Measurements from ENCODE around the gene PPP2R2B.

The PPP2R2B gene

DNA sequence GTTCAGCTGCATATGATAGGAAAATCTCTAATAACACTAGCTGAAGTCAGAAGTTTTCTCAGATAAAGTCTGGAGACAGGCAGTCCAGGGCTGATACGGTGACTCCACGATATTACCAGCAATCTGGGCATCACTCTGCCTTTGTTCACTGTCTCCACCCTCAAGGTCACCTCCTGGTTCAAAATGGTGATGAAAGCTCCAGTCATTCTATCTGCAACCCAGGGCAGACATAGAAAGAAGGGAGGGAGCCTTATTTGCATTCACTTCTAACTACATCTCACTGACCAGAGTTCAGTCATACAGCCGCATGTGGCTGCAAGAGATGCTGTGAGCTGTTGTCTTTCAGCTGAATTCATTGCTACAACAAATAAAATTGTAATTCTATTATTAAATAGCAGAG, 340.1 kb downstream of the PPP2R2B start:
- TF ChIP-seq, protein P1, sequence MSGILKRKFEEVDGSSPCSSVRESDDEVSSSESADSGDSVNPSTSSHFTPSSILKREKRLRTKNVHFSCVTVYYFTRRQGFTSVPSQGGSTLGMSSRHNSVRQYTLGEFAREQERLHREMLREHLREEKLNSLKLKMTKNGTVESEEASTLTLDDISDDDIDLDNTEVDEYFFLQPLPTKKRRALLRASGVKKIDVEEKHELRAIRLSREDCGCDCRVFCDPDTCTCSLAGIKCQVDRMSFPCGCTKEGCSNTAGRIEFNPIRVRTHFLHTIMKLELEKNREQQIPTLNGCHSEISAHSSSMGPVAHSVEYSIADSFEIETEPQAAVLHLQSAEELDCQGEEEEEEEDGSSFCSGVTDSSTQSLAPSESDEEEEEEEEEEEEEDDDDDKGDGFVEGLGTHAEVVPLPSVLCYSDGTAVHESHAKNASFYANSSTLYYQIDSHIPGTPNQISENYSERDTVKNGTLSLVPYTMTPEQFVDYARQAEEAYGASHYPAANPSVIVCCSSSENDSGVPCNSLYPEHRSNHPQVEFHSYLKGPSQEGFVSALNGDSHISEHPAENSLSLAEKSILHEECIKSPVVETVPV (CRISPR knock-in tag; IDR thresholded peaks at IDR 0.05): no peak
- TF ChIP-seq RARB (CRISPR knock-in tag; IDR thresholded peaks at IDR 0.05): no peak
- TF ChIP-seq ZNF70 (CRISPR knock-in tag; IDR thresholded peaks at IDR 0.05): no peak
- no peak for TF ChIP-seq CSDC2 (CRISPR knock-in tag; IDR thresholded peaks at IDR 0.05)
- TF ChIP-seq GLIS3 (CRISPR knock-in tag; IDR thresholded peaks at IDR 0.05): no peak
- no peak for TF ChIP-seq ISL1 (CRISPR knock-in tag; IDR thresholded peaks at IDR 0.05)
- ATAC-seq: no peak

- no peak for TF ChIP-seq ZFP3 (CRISPR knock-in tag; IDR thresholded peaks at IDR 0.05)
- no peak for TF ChIP-seq ESRRG (CRISPR knock-in tag; IDR thresholded peaks at IDR 0.05)
- no peak for TF ChIP-seq ZC3H10 (CRISPR knock-in tag; IDR thresholded peaks at IDR 0.05)
- no peak for TF ChIP-seq SNAI2 (CRISPR knock-in tag; IDR thresholded peaks at IDR 0.05)
- no peak for TF ChIP-seq ISL1 (CRISPR knock-in tag; IDR thresholded peaks at IDR 0.05)
- no peak for TF ChIP-seq ZNF8 (CRISPR knock-in tag; IDR thresholded peaks at IDR 0.05)
- ATAC-seq: no peak
These were observed 344.7 kb downstream of the PPP2R2B start for GRCh38 chr5:146533882-146534281.

DNA sequence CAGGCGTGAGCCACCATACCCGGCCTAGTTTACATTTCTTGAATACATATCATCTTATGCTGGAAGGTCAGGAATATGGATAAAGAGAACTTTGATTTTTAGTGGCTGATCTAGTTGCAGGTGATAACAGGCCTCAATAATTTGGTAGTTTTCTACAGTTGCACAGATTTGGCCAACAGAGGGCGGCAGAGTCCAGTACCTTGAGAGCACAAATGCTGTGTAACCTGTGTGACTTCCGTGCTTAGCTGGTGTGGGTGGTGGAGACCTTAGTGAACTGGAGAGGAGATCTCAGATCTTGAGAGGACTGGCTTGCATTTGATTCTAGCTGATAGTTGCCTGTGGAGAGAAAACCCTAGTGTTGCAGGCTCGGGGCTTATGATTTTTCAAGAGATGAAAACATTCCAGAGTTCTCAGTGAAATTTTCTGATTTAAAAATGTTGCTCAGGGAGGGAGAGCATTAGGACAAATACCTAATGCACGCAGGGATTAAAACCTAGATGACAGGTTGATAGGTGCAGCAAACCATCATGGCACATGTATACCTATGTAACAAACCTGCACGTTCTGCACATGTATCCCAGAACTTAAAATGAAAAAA, 345.2 kb downstream of the PPP2R2B start:
- TF ChIP-seq, protein P2, sequence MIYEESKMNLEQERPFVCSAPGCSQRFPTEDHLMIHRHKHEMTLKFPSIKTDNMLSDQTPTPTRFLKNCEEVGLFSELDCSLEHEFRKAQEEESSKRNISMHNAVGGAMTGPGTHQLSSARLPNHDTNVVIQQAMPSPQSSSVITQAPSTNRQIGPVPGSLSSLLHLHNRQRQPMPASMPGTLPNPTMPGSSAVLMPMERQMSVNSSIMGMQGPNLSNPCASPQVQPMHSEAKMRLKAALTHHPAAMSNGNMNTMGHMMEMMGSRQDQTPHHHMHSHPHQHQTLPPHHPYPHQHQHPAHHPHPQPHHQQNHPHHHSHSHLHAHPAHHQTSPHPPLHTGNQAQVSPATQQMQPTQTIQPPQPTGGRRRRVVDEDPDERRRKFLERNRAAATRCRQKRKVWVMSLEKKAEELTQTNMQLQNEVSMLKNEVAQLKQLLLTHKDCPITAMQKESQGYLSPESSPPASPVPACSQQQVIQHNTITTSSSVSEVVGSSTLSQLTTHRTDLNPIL (CRISPR knock-in tag; IDR thresholded peaks at IDR 0.05; ENCODE audit: low read depth): no peak
- TF ChIP-seq TCF4 (CRISPR knock-in tag; IDR thresholded peaks at IDR 0.05; ENCODE audit: borderline replicate concordance): no peak
- no peak for TF ChIP-seq ARNTL (CRISPR knock-in tag; IDR thresholded peaks at IDR 0.05; ENCODE audit: borderline replicate concordance, low read depth)
- TF ChIP-seq ISL1 (CRISPR knock-in tag; IDR thresholded peaks at IDR 0.05): no peak
- no peak for TF ChIP-seq RARB (CRISPR knock-in tag; IDR thresholded peaks at IDR 0.05)
- no peak for TF ChIP-seq ZFP30 (CRISPR knock-in tag; IDR thresholded peaks at IDR 0.05)
- no peak for TF ChIP-seq OSR1 (CRISPR knock-in tag; IDR thresholded peaks at IDR 0.05)
- TF ChIP-seq, protein P3, sequence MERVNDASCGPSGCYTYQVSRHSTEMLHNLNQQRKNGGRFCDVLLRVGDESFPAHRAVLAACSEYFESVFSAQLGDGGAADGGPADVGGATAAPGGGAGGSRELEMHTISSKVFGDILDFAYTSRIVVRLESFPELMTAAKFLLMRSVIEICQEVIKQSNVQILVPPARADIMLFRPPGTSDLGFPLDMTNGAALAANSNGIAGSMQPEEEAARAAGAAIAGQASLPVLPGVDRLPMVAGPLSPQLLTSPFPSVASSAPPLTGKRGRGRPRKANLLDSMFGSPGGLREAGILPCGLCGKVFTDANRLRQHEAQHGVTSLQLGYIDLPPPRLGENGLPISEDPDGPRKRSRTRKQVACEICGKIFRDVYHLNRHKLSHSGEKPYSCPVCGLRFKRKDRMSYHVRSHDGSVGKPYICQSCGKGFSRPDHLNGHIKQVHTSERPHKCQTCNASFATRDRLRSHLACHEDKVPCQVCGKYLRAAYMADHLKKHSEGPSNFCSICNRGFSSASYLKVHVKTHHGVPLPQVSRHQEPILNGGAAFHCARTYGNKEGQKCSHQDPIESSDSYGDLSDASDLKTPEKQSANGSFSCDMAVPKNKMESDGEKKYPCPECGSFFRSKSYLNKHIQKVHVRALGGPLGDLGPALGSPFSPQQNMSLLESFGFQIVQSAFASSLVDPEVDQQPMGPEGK (CRISPR knock-in tag; IDR thresholded peaks at IDR 0.05; ENCODE audit: borderline replicate concordance): no peak
- no peak for TF ChIP-seq BACH2 (CRISPR knock-in tag; IDR thresholded peaks at IDR 0.05; ENCODE audit: borderline replicate concordance)
- no peak for TF ChIP-seq GLIS3 (CRISPR knock-in tag; IDR thresholded peaks at IDR 0.05)
- ATAC-seq: peak; percentile 98

Measured in SK-N-SH treated with all-trans-retinoic acid at 6 μM for 48 hours (cell line).